Smooth muscle cell (in vitro differentiated cells): Measurements from ENCODE around the gene GOLT1B. TPM values are rescaled to one million over a fixed set of nuclear protein-coding genes. Genes with fewer than 3 reads are reported as not detected.

ENCODE experiments used
- DNase-seq: peaks from one replicate; lab custom pipeline; 2025; ENCODE audit not compliant: unreplicated experiment; lab: John Stamatoyannopoulos, UW
- H2AFZ ChIP-seq: fragments of 200-600 bp; sonication (generic); 2 replicates; pipeline ENCODE4 v1.6.0; 2016; ENCODE audit warnings: antibody characterized with exemption, low read depth, mild to moderate bottlenecking
- H3F3A ChIP-seq: fragments of 200-600 bp; sonication (generic); 2 replicates; pipeline ENCODE4 v1.6.0; 2017; ENCODE audit warnings: antibody characterized with exemption, low read depth
- H3K27ac ChIP-seq: fragments of 200-600 bp; sonication (generic); 2 replicates; pipeline ENCODE4 v1.5.1; 2016; ENCODE audit warnings: low read depth, mild to moderate bottlenecking
- H3K27me3 ChIP-seq: fragments of 200-600 bp; sonication (generic); 2 replicates; pipeline ENCODE4 v1.6.1; 2016; ENCODE audit warnings: low read depth, mild to moderate bottlenecking
- H3K36me3 ChIP-seq: fragments of 200-600 bp; sonication (generic); 2 replicates; pipeline ENCODE4 v1.5.1; 2016; ENCODE audit warnings: low read depth
- H3K4me1 ChIP-seq: fragments of 200-600 bp; sonication (generic); 2 replicates; pipeline ENCODE4 v1.5.1; 2016; ENCODE audit warnings: low read depth
- H3K4me2 ChIP-seq: fragments of 200-600 bp; sonication (generic); 2 replicates; pipeline ENCODE4 v1.6.0; 2016; ENCODE audit warnings: mild to moderate bottlenecking
- H3K4me3 ChIP-seq: fragments of 200-600 bp; sonication (generic); 2 replicates; pipeline ENCODE4 v1.5.1; 2016; ENCODE audit warnings: mild to moderate bottlenecking
- H3K79me2 ChIP-seq: fragments of 200-600 bp; sonication (generic); 2 replicates; pipeline ENCODE4 v1.6.0; 2016; ENCODE audit warnings: low read depth, mild to moderate bottlenecking
- H3K9ac ChIP-seq: fragments of 200-600 bp; sonication (generic); 2 replicates; pipeline ENCODE4 v1.6.0; 2016; ENCODE audit warnings: low read depth
- H3K9me3 ChIP-seq: fragments of 200-600 bp; sonication (generic); replicated peaks from 2 replicates; pipeline ENCODE4 v1.5.1; 2016; ENCODE audit warnings: low read depth
- H4K20me1 ChIP-seq: fragments of 200-600 bp; sonication (generic); 2 replicates; pipeline ENCODE4 v1.6.0; 2016; ENCODE audit warnings: low read depth
- WGBS: methylation state at CpG from one replicate; pipeline ENCODE4 v1.1.7; 2016; ENCODE audit warnings: low lambda C conversion rate; 5-methylcytosine and 5-hydroxymethylcytosine counted together
- polyA plus RNA-seq: library from polyadenylated mRNA; unstranded; fragments of >200 nt; fragmentation: Nextera tagmentation; extraction: Ambion mirVana; gene quantifications from 2 replicates; pipeline ENCODE4 v1.2.1, GENCODE V29; 2016
- total RNA-seq: library from RNA; depleted of rRNA; stranded (reverse); fragments of >200 nt; gene quantifications from 2 replicates; pipeline ENCODE4 v1.2.3, GENCODE V29; 2014
- TF ChIP-seq, protein P1 (sequence below): fragments of 200-600 bp; sonication (generic); IDR thresholded peaks from 2 replicates; pipeline ENCODE4 v1.5.1; 2017; ENCODE audit warnings: borderline replicate concordance, mild to moderate bottlenecking, antibody characterized with exemption; ENCODE audit not compliant: insufficient read depth, poor library complexity, severe bottlenecking

GOLT1B gene
- total and polyA plus RNA-seq, 2 experiments from 2014 or later: 99.5 to 184 TPM

- Histone ChIP-seq H3K4me3 (no peak overlapping the region), H4K20me1 (peaks cover 4% of the 10 kb centered on the region), H3K27me3 (no peaks in the 10 kb centered on the region), H3K36me3 (peaks cover 36% of the 10 kb centered on the region), H2AFZ (no peak overlapping the region), H3K27ac (no peak overlapping the region), H3F3A (no peaks in the 10 kb centered on the region), H3K9ac (no peak overlapping the region), H3K9me3 (no peaks in the 10 kb centered on the region), H3K4me1 (no peaks in the 10 kb centered on the region), H3K4me2 (no peak overlapping the region), H3K79me2 (no peaks in the 10 kb centered on the region)
- DNase-seq: no peak
- TF ChIP-seq, protein P1, sequence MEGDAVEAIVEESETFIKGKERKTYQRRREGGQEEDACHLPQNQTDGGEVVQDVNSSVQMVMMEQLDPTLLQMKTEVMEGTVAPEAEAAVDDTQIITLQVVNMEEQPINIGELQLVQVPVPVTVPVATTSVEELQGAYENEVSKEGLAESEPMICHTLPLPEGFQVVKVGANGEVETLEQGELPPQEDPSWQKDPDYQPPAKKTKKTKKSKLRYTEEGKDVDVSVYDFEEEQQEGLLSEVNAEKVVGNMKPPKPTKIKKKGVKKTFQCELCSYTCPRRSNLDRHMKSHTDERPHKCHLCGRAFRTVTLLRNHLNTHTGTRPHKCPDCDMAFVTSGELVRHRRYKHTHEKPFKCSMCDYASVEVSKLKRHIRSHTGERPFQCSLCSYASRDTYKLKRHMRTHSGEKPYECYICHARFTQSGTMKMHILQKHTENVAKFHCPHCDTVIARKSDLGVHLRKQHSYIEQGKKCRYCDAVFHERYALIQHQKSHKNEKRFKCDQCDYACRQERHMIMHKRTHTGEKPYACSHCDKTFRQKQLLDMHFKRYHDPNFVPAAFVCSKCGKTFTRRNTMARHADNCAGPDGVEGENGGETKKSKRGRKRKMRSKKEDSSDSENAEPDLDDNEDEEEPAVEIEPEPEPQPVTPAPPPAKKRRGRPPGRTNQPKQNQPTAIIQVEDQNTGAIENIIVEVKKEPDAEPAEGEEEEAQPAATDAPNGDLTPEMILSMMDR: no peak
- WGBS: 95% methylated on average over 1 of the region's 1 CpG
Observed at GRCh38 chr12:21475552-21475951, 26.0 kb upstream of the GOLT1B start.

DNA sequence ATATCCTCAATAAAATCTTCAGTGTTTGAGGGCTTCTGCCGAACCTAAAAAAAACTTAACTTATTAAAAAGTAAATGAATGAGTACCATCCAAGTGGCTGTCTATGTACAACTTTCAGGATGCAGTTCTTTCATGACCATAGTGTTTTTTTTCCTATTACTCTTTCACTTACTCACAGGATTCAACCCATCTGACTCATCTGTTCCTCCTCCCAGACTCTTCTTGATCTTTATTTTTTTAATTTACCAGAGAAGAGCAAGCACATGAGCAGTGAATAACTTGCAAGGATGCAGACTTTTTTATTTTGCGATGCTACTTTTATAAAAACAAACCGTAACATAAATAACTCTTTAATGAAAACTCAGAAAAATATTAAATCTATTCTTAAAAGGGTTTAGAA is 24.6 kb upstream of the GOLT1B start:
- DNase-seq: no peak
- WGBS: 89% methylated on average over 3 of the region's 3 CpGs
- H3K36me3 ChIP-seq: peaks cover 34% of the 10 kb centered on the region

DNA sequence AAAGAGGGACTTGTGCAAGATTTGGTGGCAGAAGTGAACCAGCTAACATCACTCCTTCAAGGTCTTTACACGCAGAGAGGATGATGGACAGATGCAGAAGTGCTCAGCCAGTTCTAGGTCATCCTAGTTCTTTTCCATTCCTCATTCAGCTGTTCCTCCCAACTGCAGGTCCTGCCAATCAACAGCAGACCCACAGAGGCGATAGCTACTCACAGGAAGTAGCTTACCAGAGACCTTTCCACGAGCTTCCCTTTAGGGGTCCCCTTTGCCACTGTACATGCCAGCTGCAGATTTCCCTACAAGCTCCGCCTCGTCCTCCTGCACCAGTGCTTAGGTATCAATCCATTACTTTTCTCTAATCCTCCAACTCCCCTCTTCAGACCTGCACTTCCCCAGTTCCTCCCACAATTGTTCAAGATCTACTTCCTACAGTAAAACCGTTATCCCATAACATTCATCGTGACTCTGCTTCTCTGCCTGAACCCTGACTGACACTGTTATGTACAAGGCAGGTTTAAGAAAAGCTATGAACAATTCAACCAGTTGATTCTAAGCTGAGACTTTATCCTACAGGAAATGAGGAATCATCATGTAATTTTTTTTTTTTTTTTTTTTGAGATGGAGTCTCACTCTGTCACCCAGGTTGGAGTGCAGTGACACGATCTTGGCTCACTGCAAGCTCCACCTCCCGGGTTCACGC is 22.7 kb upstream of the GOLT1B start:
- 95% methylated on average over 10 of the region's 10 CpGs for WGBS
- Histone ChIP-seq H3K9ac (no peak overlapping the region), H3K79me2 (no peaks in the 10 kb centered on the region), H3K4me3 (no peak overlapping the region), H3K36me3 (peaks cover 21% of the 10 kb centered on the region), H3K4me2 (no peak overlapping the region), H3F3A (no peaks in the 10 kb centered on the region), H3K27ac (no peak overlapping the region), H3K9me3 (no peaks in the 10 kb centered on the region), H4K20me1 (peaks cover 4% of the 10 kb centered on the region), H3K4me1 (no peaks in the 10 kb centered on the region), H2AFZ (no peak overlapping the region), H3K27me3 (no peaks in the 10 kb centered on the region)
- no peak for DNase-seq
- TF ChIP-seq, protein P1: no peak

More for the DNA sequence above, 24.6 kb upstream of the GOLT1B start:
- no peak overlapping the region for H3K27ac ChIP-seq
- no peaks in the 10 kb centered on the region for H3K79me2 ChIP-seq
- H3K4me2 ChIP-seq: no peak overlapping the region
- no peaks in the 10 kb centered on the region for H3K9me3 ChIP-seq
- H3K27me3 ChIP-seq: no peaks in the 10 kb centered on the region
- H2AFZ ChIP-seq: no peak overlapping the region
- no peaks in the 10 kb centered on the region for H3K4me1 ChIP-seq
- TF ChIP-seq, protein P1: no peak
- H3F3A ChIP-seq: no peaks in the 10 kb centered on the region
- no peak overlapping the region for H3K9ac ChIP-seq
- H4K20me1 ChIP-seq: peaks cover 4% of the 10 kb centered on the region
- no peak overlapping the region for H3K4me3 ChIP-seq

DNA sequence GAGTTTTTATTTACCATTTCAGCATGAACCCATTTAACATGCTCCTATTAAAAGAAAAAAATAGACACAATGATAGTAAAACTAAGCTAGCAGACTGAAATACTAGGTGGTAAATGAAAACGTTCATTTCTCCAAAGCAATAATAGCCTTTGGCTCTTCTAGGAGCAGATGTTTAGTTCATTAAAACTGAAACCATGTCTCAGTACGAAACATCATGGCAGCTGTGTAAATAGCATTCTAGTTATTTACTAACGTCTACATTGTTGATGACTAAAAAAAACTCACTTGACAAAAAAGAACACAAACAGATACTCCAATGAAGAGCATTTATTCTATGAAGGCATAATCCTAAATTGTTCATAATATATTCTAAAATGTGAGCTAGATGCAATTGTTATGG is 18.1 kb upstream of the GOLT1B start:
- WGBS: 97% methylated on average over 3 of the region's 3 CpGs
- Histone ChIP-seq H3K27ac (no peak overlapping the region), H3K79me2 (no peaks in the 10 kb centered on the region), H3K27me3 (no peaks in the 10 kb centered on the region), H3K9ac (no peak overlapping the region), H3K9me3 (no peaks in the 10 kb centered on the region), H3K4me1 (no peaks in the 10 kb centered on the region), H2AFZ (no peak overlapping the region), H3F3A (no peaks in the 10 kb centered on the region), H3K4me3 (no peak overlapping the region), H3K4me2 (no peak overlapping the region), H3K36me3 (peaks cover 7% of the 10 kb centered on the region), H4K20me1 (no peaks in the 10 kb centered on the region)
- TF ChIP-seq, protein P1: no peak
- no peak for DNase-seq
